Rectal smooth muscle tissue (tissue), 1 donor: ENCODE measurements around the gene FLNC.

ENCODE experiments used
- H3K27ac ChIP-seq: one replicate; pipeline ENCODE4 v1.7.0; 2013; ENCODE audit warnings: low read depth, low read length, inconsistent platforms
- H3K27me3 ChIP-seq: one replicate; pipeline ENCODE4 v1.7.0; 2013; ENCODE audit warnings: low read length; ENCODE audit not compliant: control insufficient read depth, insufficient read depth
- H3K36me3 ChIP-seq: one replicate; pipeline ENCODE4 v1.7.0; 2013; ENCODE audit warnings: low read length; ENCODE audit not compliant: control insufficient read depth, insufficient read depth
- H3K4me1 ChIP-seq: one replicate; pipeline ENCODE4 v1.7.0; 2013; ENCODE audit warnings: low read length; ENCODE audit not compliant: control insufficient read depth, insufficient read depth
- H3K4me3 ChIP-seq: one replicate; pipeline ENCODE4 v1.7.0; 2013; ENCODE audit warnings: low read length
- H3K9ac ChIP-seq: one replicate; pipeline ENCODE4 v1.7.0; 2013; ENCODE audit warnings: low read length

The FLNC gene

DNA sequence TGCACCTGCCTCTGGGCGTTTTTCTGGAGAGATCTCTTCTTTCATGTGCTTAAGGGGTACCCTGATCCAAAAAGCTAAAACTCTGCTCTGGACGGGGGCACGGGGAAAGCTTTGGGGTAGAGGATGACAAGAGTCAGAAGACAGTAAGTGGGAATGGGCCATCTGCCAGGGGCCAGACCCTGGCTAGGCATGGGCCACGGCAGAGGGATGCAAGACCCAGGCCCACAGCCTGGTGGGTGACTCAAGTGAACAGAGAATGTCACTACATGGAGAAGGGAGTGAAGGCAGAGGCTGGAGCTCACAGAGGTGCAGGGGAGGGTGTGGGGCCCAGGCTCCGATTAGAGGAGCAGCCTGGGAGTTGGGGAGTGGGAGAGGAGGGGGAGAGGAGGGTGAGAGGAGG is 15.3 kb downstream of the FLNC start:
- Histone ChIP-seq H3K36me3 (peaks cover 38% of the 10 kb centered on the region), H3K9ac (no peak overlapping the region), H3K27me3 (no peaks in the 10 kb centered on the region), H3K27ac (no peak overlapping the region), H3K4me3 (no peak overlapping the region), H3K4me1 (no peaks in the 10 kb centered on the region)

DNA sequence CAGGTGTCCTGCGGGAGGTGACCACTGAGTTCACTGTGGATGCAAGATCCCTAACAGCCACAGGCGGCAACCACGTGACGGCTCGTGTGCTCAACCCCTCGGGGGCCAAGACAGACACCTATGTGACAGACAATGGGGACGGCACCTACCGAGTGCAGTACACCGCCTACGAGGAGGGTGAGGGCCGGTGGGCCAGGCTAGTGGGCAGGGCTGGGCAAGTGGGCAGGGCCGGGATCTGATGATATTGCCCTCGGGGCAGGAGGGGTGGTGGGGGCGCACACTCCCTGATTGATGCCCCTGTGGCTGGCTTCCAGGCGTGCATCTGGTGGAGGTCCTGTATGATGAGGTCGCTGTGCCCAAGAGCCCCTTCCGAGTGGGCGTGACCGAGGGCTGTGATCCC is 15.8 kb downstream of the FLNC start:
- no peak overlapping the region for H3K9ac ChIP-seq
- no peak overlapping the region for H3K4me3 ChIP-seq
- no peaks in the 10 kb centered on the region for H3K27me3 ChIP-seq
- no peaks in the 10 kb centered on the region for H3K4me1 ChIP-seq
- no peak overlapping the region for H3K27ac ChIP-seq
- peaks cover 43% of the 10 kb centered on the region for H3K36me3 ChIP-seq

- Histone ChIP-seq H3K27ac (no peak overlapping the region), H3K27me3 (no peaks in the 10 kb centered on the region), H3K9ac (no peak overlapping the region), H3K4me3 (no peak overlapping the region), H3K36me3 (peaks cover 44% of the 10 kb centered on the region), H3K4me1 (no peaks in the 10 kb centered on the region)
These were observed 16.7 kb downstream of the FLNC start for GRCh38 chr7:128846781-128847444.

GRCh38 chr7:128847721-128848211 is 17.6 kb downstream of the FLNC start:
- H3K27ac ChIP-seq: no peak overlapping the region
- H3K4me1 ChIP-seq: no peaks in the 10 kb centered on the region
- H3K9ac ChIP-seq: no peak overlapping the region
- H3K27me3 ChIP-seq: no peaks in the 10 kb centered on the region
- no peak overlapping the region for H3K4me3 ChIP-seq
- H3K36me3 ChIP-seq: peaks cover 47% of the 10 kb centered on the region

- H3K9ac ChIP-seq: no peak overlapping the region
- no peaks in the 10 kb centered on the region for H3K4me1 ChIP-seq
- peaks cover 46% of the 10 kb centered on the region for H3K36me3 ChIP-seq
- no peaks in the 10 kb centered on the region for H3K27me3 ChIP-seq
- H3K27ac ChIP-seq: no peak overlapping the region
- H3K4me3 ChIP-seq: no peak overlapping the region
These were observed 18.3 kb downstream of the FLNC start for GRCh38 chr7:128848289-128849155.

DNA sequence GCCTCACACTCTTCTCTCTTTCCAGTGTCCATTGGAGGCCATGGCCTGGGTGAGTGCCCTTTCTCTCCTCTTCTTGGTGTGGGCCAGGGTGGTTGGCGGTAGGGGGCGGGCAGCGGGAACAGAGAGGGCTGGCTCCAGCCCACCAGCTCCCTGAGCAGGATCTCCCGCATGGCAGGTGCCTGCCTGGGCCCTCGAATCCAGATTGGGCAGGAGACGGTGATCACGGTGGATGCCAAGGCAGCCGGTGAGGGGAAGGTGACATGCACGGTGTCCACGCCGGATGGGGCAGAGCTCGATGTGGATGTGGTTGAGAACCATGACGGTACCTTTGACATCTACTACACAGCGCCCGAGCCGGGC is 18.9 kb downstream of the FLNC start:
- no peaks in the 10 kb centered on the region for H3K27me3 ChIP-seq
- H3K27ac ChIP-seq: no peak overlapping the region
- no peaks in the 10 kb centered on the region for H3K4me1 ChIP-seq
- no peak overlapping the region for H3K4me3 ChIP-seq
- no peak overlapping the region for H3K9ac ChIP-seq
- H3K36me3 ChIP-seq: peaks cover 44% of the 10 kb centered on the region

DNA sequence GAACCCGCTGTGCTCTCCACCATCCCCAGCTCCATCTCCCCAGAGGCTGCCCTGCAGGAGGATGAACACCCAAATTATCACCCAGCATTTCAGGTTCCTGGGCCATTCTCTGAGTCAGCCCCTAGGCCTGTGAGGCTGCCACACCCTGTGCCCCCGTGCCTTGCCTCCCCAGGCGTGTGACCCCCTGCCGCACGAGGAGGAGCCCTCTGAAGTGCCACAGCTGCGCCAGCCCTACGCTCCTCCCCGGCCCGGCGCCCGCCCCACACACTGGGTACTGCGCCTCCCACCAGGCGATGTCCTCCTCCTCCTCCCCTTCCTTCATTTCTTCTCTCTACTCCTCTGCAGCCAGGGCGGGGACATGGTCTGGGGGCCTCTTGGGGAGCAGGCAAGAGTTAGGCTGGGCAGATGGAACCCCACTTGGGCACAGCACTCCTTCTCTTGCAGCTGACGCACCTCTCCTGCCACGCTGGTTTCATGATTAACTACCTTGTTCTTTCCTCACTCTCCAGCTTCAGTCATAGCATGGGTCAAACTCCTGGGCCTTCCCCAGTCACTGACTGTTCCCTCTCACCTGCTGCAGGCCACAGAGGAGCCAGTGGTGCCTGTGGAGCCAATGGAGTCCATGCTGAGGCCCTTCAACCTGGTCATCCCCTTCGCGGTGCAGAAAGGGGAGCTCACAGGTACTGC is 19.7 kb downstream of the FLNC start:
- Histone ChIP-seq H3K4me1 (no peaks in the 10 kb centered on the region), H3K36me3 (peaks cover 48% of the 10 kb centered on the region), H3K9ac (no peak overlapping the region), H3K27ac (no peak overlapping the region), H3K4me3 (no peak overlapping the region), H3K27me3 (no peaks in the 10 kb centered on the region)

GRCh38 chr7:128852537-128853254 is 22.5 kb downstream of the FLNC start:
- Histone ChIP-seq H3K4me1 (no peaks in the 10 kb centered on the region), H3K27ac (peak overlapping the region; percentile 14), H3K4me3 (no peak overlapping the region), H3K27me3 (no peaks in the 10 kb centered on the region), H3K9ac (no peak overlapping the region), H3K36me3 (peaks cover 56% of the 10 kb centered on the region)

GRCh38 chr7:128853799-128854198 is 23.6 kb downstream of the FLNC start:
- peaks cover 56% of the 10 kb centered on the region for H3K36me3 ChIP-seq
- H3K4me1 ChIP-seq: no peaks in the 10 kb centered on the region
- no peak overlapping the region for H3K9ac ChIP-seq
- H3K27me3 ChIP-seq: no peaks in the 10 kb centered on the region
- no peak overlapping the region for H3K4me3 ChIP-seq
- no peak overlapping the region for H3K27ac ChIP-seq

DNA sequence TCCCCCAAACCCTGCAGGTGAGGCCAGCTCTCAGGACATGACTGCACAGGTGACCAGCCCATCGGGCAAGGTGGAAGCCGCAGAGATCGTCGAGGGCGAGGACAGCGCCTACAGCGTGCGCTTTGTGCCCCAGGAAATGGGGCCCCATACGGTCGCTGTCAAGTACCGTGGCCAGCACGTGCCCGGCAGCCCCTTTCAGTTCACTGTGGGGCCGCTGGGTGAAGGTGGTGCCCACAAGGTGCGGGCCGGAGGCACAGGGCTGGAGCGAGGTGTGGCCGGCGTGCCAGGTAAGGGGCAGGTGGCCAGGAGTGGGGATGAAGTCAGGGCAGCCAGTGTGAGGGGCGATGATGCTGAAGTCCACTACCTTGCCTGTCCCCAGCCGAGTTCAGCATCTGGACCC is 24.2 kb downstream of the FLNC start:
- Histone ChIP-seq H3K9ac (no peak overlapping the region), H3K36me3 (peaks cover 53% of the 10 kb centered on the region), H3K4me1 (no peaks in the 10 kb centered on the region), H3K4me3 (no peak overlapping the region), H3K27me3 (no peaks in the 10 kb centered on the region), H3K27ac (no peak overlapping the region)

- H3K36me3 ChIP-seq: peaks cover 42% of the 10 kb centered on the region
- peaks cover 3% of the 10 kb centered on the region for H3K4me1 ChIP-seq
- no peak overlapping the region for H3K4me3 ChIP-seq
- H3K9ac ChIP-seq: peak overlapping the region; percentile 1
- no peak overlapping the region for H3K27ac ChIP-seq
- no peaks in the 10 kb centered on the region for H3K27me3 ChIP-seq
These were observed 25.4 kb downstream of the FLNC start for GRCh38 chr7:128855559-128855958.
